IMR-90 (cell line): ENCODE results near the gene LRP1B. TPM values are rescaled to one million over a fixed set of nuclear protein-coding genes. Genes with fewer than 3 reads are reported as not detected.

ENCODE experiments used
- ATAC-seq: fragments of 200-7000 bp; cut with Tn5 transposase; 2 replicates; pipeline ENCODE4 v1.9.1; 2020; ENCODE audit warnings: low read depth, mild to moderate bottlenecking, moderate library complexity
- BruUV-seq: library from RNA; stranded (reverse); fragments of 400-500 nt; replicated peaks from 2 replicates; lab custom pipeline; 2021; lab: Mats Ljungman, UMichigan
- CTCF ChIA-PET: fragments of 300-600 bp; formaldehyde crosslinking; extraction: SDS; loops from one replicate; lab custom pipeline; 2021; ENCODE audit warnings: antibody characterized with exemption; lab: Yijun Ruan, JAX
- POLR2A ChIA-PET: fragments of 300-600 bp; sonication (Branson Sonifier 250); formaldehyde crosslinking; loops from one replicate; lab custom pipeline; 2022; ENCODE audit warnings: antibody characterized with exemption; ENCODE audit not compliant: unreplicated experiment; lab: Charles Lee
- DNase-seq: peaks from one replicate; pipeline ENCODE4 v3.0.0; 2013
- H2AFZ ChIP-seq: replicated peaks from 2 replicates; pipeline ENCODE3; 2013; ENCODE audit warnings: low read length, mild to moderate bottlenecking; ENCODE audit not compliant: poor library complexity
- H2AK5ac ChIP-seq: 2 replicates; pipeline ENCODE4 v1.6.1; 2013; ENCODE audit warnings: low read depth, low read length, inconsistent platforms
- H2AK9ac ChIP-seq: replicated peaks from 2 replicates; pipeline ENCODE3; 2013; ENCODE audit warnings: mild to moderate bottlenecking, low read depth, low read length, moderate library complexity; ENCODE audit not compliant: poor library complexity
- H2BK120ac ChIP-seq: 2 replicates; pipeline ENCODE4 v1.6.1; 2013; ENCODE audit warnings: low read depth, low read length, inconsistent platforms
- H2BK15ac ChIP-seq: 3 replicates; pipeline ENCODE4 v1.6.1; 2013; ENCODE audit warnings: low read depth, low read length, inconsistent platforms
- H2BK20ac ChIP-seq: 2 replicates; pipeline ENCODE4 v1.6.1; 2013; ENCODE audit warnings: low read depth, mild to moderate bottlenecking, inconsistent platforms, low read length, moderate library complexity
- H2BK5ac ChIP-seq: 2 replicates; pipeline ENCODE4 v1.6.1; 2013; ENCODE audit warnings: mild to moderate bottlenecking, low read depth, low read length, inconsistent platforms; ENCODE audit not compliant: poor library complexity, severe bottlenecking
- H3K14ac ChIP-seq: replicated peaks from 2 replicates; pipeline ENCODE4 v1.6.1; 2013; ENCODE audit warnings: low read depth, low read length, inconsistent platforms
- H3K18ac ChIP-seq: 2 replicates; pipeline ENCODE4 v1.6.1; 2013; ENCODE audit warnings: low read depth, low read length, control low read depth
- H3K23ac ChIP-seq: 2 replicates; pipeline ENCODE4 v1.6.1; 2013; ENCODE audit warnings: low read depth, low read length, inconsistent platforms
- H3K27ac ChIP-seq: 2 replicates; pipeline ENCODE4 v1.5.1; 2013; ENCODE audit warnings: mild to moderate bottlenecking, control low read depth, low read length; ENCODE audit not compliant: insufficient read depth
- H3K27me3 ChIP-seq: 2 replicates; pipeline ENCODE4 v1.6.1; 2013; ENCODE audit warnings: low read length; ENCODE audit not compliant: control insufficient read depth, insufficient read depth
- H3K36me3 ChIP-seq: 2 replicates; pipeline ENCODE4 v1.6.1; 2013; ENCODE audit warnings: low read length, mixed read lengths; ENCODE audit not compliant: control insufficient read depth, insufficient read depth
- H3K4ac ChIP-seq: 2 replicates; pipeline ENCODE4 v1.6.1; 2013; ENCODE audit warnings: low read depth, low read length, inconsistent platforms
- H3K4me1 ChIP-seq: 2 replicates; pipeline ENCODE4 v1.6.1; 2013; ENCODE audit warnings: low read length, mixed read lengths; ENCODE audit not compliant: control insufficient read depth, insufficient read depth
- H3K4me2 ChIP-seq: 2 replicates; pipeline ENCODE4 v1.6.1; 2013; ENCODE audit warnings: low read depth, mild to moderate bottlenecking, control low read depth, low read length, moderate library complexity
- H3K4me3 ChIP-seq: 2 replicates; pipeline ENCODE4 v1.5.1; 2013; ENCODE audit warnings: low read depth, mild to moderate bottlenecking, control low read depth, low read length, moderate library complexity; ENCODE audit not compliant: insufficient read depth
- H3K56ac ChIP-seq: 2 replicates; pipeline ENCODE4 v1.6.1; 2013; ENCODE audit warnings: low read length, inconsistent platforms; ENCODE audit not compliant: insufficient read depth; ENCODE audit errors: extremely low read depth
- H3K79me1 ChIP-seq, 2 experiments: 2 replicates each; pipeline ENCODE4 v1.6.1; 2013; ENCODE audit warnings: low read length in 2 of 2, inconsistent platforms in 1 of 2, low read depth in 1 of 2
- H3K9ac ChIP-seq: 2 replicates; pipeline ENCODE4 v1.6.1; 2013; ENCODE audit warnings: low read depth, low read length, control low read depth
- H3K9me1 ChIP-seq: 2 replicates; pipeline ENCODE4 v1.6.1; 2013; ENCODE audit warnings: low read length, inconsistent platforms; ENCODE audit not compliant: insufficient read depth
- H3K9me3 ChIP-seq: 2 replicates; pipeline ENCODE4 v1.6.1; 2013; ENCODE audit warnings: low read length; ENCODE audit not compliant: control insufficient read depth, insufficient read depth
- H4K20me1 ChIP-seq: 2 replicates; pipeline ENCODE4 v1.6.1; 2013; ENCODE audit warnings: low read length, inconsistent platforms; ENCODE audit not compliant: insufficient read depth
- H4K5ac ChIP-seq: 2 replicates; pipeline ENCODE4 v1.6.1; 2013; ENCODE audit warnings: mild to moderate bottlenecking, low read depth, low read length, control low read depth
- H4K8ac ChIP-seq, 2 experiments: 2 replicates each; pipeline ENCODE4 v1.6.1; 2013; ENCODE audit warnings: low read depth in 2 of 2, low read length in 2 of 2, control low read depth in 1 of 2, inconsistent platforms in 1 of 2
- H4K91ac ChIP-seq: 2 replicates; pipeline ENCODE4 v1.6.1; 2013; ENCODE audit warnings: low read depth, low read length, inconsistent platforms; ENCODE audit not compliant: insufficient read depth
- BHLHE40 ChIP-seq: fragments of 150-350 bp; IDR thresholded peaks from 2 replicates; pipeline ENCODE4 v1.6.1; 2016; ENCODE audit warnings: mild to moderate bottlenecking, low read depth, low read length
- CEBPB ChIP-seq: IDR thresholded peaks from 2 replicates; pipeline ENCODE4 v1.6.1; 2012; ENCODE audit warnings: low read depth, low read length, improper control_type of control experiment
- CHD1 ChIP-seq: IDR thresholded peaks from 2 replicates; pipeline ENCODE4 v1.6.1; 2012; ENCODE audit warnings: low read depth, low read length, improper control_type of control experiment
- CTCF ChIP-seq: conservative IDR thresholded peaks from 2 replicates; pipeline ENCODE4 v1.5.1; 2012; ENCODE audit warnings: mild to moderate bottlenecking, low read depth, low read length, improper control_type of control experiment
- ELK1 ChIP-seq: fragments of 150-350 bp; IDR thresholded peaks from 2 replicates; pipeline ENCODE4 v1.6.1; 2016; ENCODE audit warnings: low read depth, mild to moderate bottlenecking, low read length, moderate library complexity, borderline replicate concordance
- FOS ChIP-seq: fragments of 150-350 bp; IDR thresholded peaks from 2 replicates; pipeline ENCODE4 v1.6.1; 2016; ENCODE audit warnings: low read depth, low read length
- MAFK ChIP-seq: IDR thresholded peaks from 2 replicates; pipeline ENCODE4 v1.6.1; 2012; ENCODE audit warnings: low read depth, low read length, improper control_type of control experiment
- MAZ ChIP-seq: IDR thresholded peaks from 2 replicates; pipeline ENCODE4 v1.6.1; 2012; ENCODE audit warnings: low read depth, mild to moderate bottlenecking, low read length, improper control_type of control experiment, moderate library complexity, borderline replicate concordance
- MXI1 ChIP-seq: IDR thresholded peaks from 2 replicates; pipeline ENCODE4 v1.6.1; 2012; ENCODE audit warnings: low read depth, mild to moderate bottlenecking, low read length, moderate library complexity, borderline replicate concordance
- NFE2L2 ChIP-seq: fragments of 150-350 bp; IDR thresholded peaks from 2 replicates; pipeline ENCODE4 v1.6.1; 2016; ENCODE audit warnings: low read depth, mild to moderate bottlenecking, low read length
- POLR2A ChIP-seq: IDR thresholded peaks from 2 replicates; pipeline ENCODE4 v1.6.1; 2012; ENCODE audit warnings: mild to moderate bottlenecking, low read depth, low read length
- RAD21 ChIP-seq: IDR thresholded peaks from 2 replicates; pipeline ENCODE4 v1.6.1; 2012; ENCODE audit warnings: low read length, improper control_type of control experiment
- RCOR1 ChIP-seq: IDR thresholded peaks from 2 replicates; pipeline ENCODE4 v1.6.1; 2012; ENCODE audit warnings: mild to moderate bottlenecking, low read length, improper control_type of control experiment; ENCODE audit not compliant: insufficient replicate concordance
- SMC3 ChIP-seq: fragments of 150-350 bp; IDR thresholded peaks from 2 replicates; pipeline ENCODE4 v1.6.1; 2016; ENCODE audit warnings: low read depth, mild to moderate bottlenecking, antibody characterized with exemption, low read length, moderate library complexity
- USF2 ChIP-seq: fragments of 150-350 bp; IDR thresholded peaks from 2 replicates; pipeline ENCODE4 v1.6.1; 2017; ENCODE audit warnings: mild to moderate bottlenecking, antibody characterized with exemption, low read length, low read depth
- WGBS, 2 experiments: methylation state at CpG; one replicate each; pipeline versions ENCODE4 v1.1.5 to v1.1.7; 2013; ENCODE audit warnings: missing lambda C conversion rate in 2 of 2; ENCODE audit not compliant: insufficient read length in 1 of 2; ENCODE audit errors: extremely low coverage in 2 of 2; 5-methylcytosine and 5-hydroxymethylcytosine counted together
- dilution Hi-C: fragments of 300-500 bp; cut with HindIII; formaldehyde crosslinking; loops from one replicate; pipeline ENCODE4 v1.14.3; 2018; ENCODE audit warnings: low sequenced_read_pairs; ENCODE audit not compliant: unreplicated experiment
- in situ Hi-C: fragments of 300-500 bp; cut with MboI; formaldehyde crosslinking; loops from 3 replicates; pipeline ENCODE4 v1.14.3; 2019; ENCODE audit warnings: low sequenced_read_pairs, inconsistent platforms, mixed read lengths
- intact Hi-C: fragments of 100-400 bp; cut with micrococcal nuclease; formaldehyde crosslinking; loops from 2 replicates; pipeline ENCODE4 v1.10.0; 2022
- polyA plus RNA-seq, 3 experiments: library from polyadenylated mRNA; depleted of rRNA; stranded (reverse); fragments of >200 nt; gene quantifications; 2 replicates each; pipeline ENCODE4 v1.2.3, GENCODE V29; 2012; ENCODE audit warnings: low replicate concordance in 1 of 3
- total RNA-seq: library from RNA; depleted of rRNA; stranded (reverse); fragments of >200 nt; gene quantifications from 2 replicates; pipeline ENCODE4 v1.2.3, GENCODE V29; 2012

Gene LRP1B
- total and polyA plus RNA-seq, 2 of the 4 experiments (the other 2 are of a cell fraction), result under 0.01 to 0.02 TPM

GRCh38 chr2:141226560-141226959, 904.3 kb downstream of the LRP1B start:
- no peaks in the 10 kb centered on the region for H3K9me3 ChIP-seq
- H3K4me2 ChIP-seq, result no peak overlapping the region
- no peak for TF ChIP-seq MXI1
- TF ChIP-seq BHLHE40, result no peak
- no peak for TF ChIP-seq SMC3
- TF ChIP-seq CHD1, result no peak
- no peak for TF ChIP-seq CEBPB
- no peak for TF ChIP-seq CTCF
- no peak for TF ChIP-seq RAD21
- no peak for TF ChIP-seq POLR2A
- TF ChIP-seq USF2, result no peak
- TF ChIP-seq ELK1, result no peak
- no peak for TF ChIP-seq FOS
- TF ChIP-seq MAZ, result no peak
- TF ChIP-seq NFE2L2, result no peak
- TF ChIP-seq MAFK, result no peak
- no peak for TF ChIP-seq RCOR1
- no peak overlapping the region for H3K56ac ChIP-seq
- no peak overlapping the region for H3K18ac ChIP-seq
- no peak overlapping the region for H3K14ac ChIP-seq
- no peak overlapping the region for H4K91ac ChIP-seq
- no peak overlapping the region for H3K9ac ChIP-seq
- in situ Hi-C loops (no loop called here), intact Hi-C loops (no loop called here), dilution Hi-C loops (no loop called here)
- H3K4me1 ChIP-seq, result no peaks in the 10 kb centered on the region
- H4K8ac ChIP-seq, result no peak overlapping the region
- H4K5ac ChIP-seq, result no peak overlapping the region
- H2AFZ ChIP-seq, result no peak overlapping the region
- H2AK9ac ChIP-seq, result no peak overlapping the region
- no peak overlapping the region for H2BK120ac ChIP-seq
- H3K79me1 ChIP-seq, result no peaks in the 10 kb centered on the region
- H3K9me1 ChIP-seq, result no peaks in the 10 kb centered on the region
- H3K4ac ChIP-seq, result no peak overlapping the region
- no peak overlapping the region for H2BK15ac ChIP-seq
- no peaks in the 10 kb centered on the region for H3K36me3 ChIP-seq
- no peak overlapping the region for H3K4me3 ChIP-seq
- H3K27me3 ChIP-seq, result no peaks in the 10 kb centered on the region
- H4K20me1 ChIP-seq, result no peaks in the 10 kb centered on the region
- H2BK20ac ChIP-seq, result no peak overlapping the region
- H2AK5ac ChIP-seq, result no peak overlapping the region
- ChIA-PET CTCF (interaction anchor here (0.7 kb wide), 1 partner anchor 272 kb away, joined by 3 read pairs; no protein-coding TSS in a partner anchor), POLR2A (no interaction called here)
- no peak overlapping the region for H3K23ac ChIP-seq
- no peak overlapping the region for H2BK5ac ChIP-seq
- ATAC-seq (no peak), DNase-seq (no peak)
- WGBS, 2 experiments, result no CpG with 5 or more reads among the region's 1 CpG
- no peak overlapping the region for H3K27ac ChIP-seq
- no TSS peak for BruUV-seq
